A673 (cell line): ENCODE measurements around the gene GSAP. TPM values are rescaled to one million over a fixed set of nuclear protein-coding genes. Genes with fewer than 3 reads are reported as not detected.

Source experiments
- BruUV-seq: library from RNA; stranded (reverse); fragments of 400-500 nt; replicated peaks from 2 replicates; lab custom pipeline; 2021; lab: Mats Ljungman, UMichigan
- CTCF ChIA-PET: fragments of 300-600 bp; sonication (Branson Sonifier 250); formaldehyde crosslinking; loops from one replicate; lab custom pipeline; 2022; ENCODE audit warnings: antibody characterized with exemption; lab: Charles Lee
- POLR2A ChIA-PET: fragments of 300-600 bp; sonication (Branson Sonifier 250); formaldehyde crosslinking; loops from one replicate; lab custom pipeline; 2022; ENCODE audit warnings: antibody characterized with exemption; ENCODE audit not compliant: low non-redundant PET; lab: Charles Lee
- DNase-seq: peaks from one replicate; pipeline ENCODE4 v3.0.0-alpha.2; 2015; ENCODE audit warnings: low spot score
- H3K27ac ChIP-seq: fragments of 200-600 bp; sonication (generic); 2 replicates; pipeline ENCODE4 v1.5.1; 2016; ENCODE audit warnings: mixed run types, low read depth, mild to moderate bottlenecking, mixed read lengths, antibody characterized with exemption, low read length; ENCODE audit not compliant: poor library complexity, severe bottlenecking
- H3K27me3 ChIP-seq: fragments of 200-600 bp; sonication (generic); replicated peaks from 2 replicates; pipeline ENCODE4 v1.6.1; 2017; ENCODE audit warnings: mixed run types, low read depth, mild to moderate bottlenecking, mixed read lengths, antibody characterized with exemption, low read length; ENCODE audit not compliant: insufficient read depth, poor library complexity
- H3K36me3 ChIP-seq: fragments of 200-600 bp; sonication (generic); 2 replicates; pipeline ENCODE4 v1.6.1; 2016; ENCODE audit warnings: mixed run types, mild to moderate bottlenecking, mixed read lengths, antibody characterized with exemption, low read length; ENCODE audit not compliant: insufficient read depth, poor library complexity, severe bottlenecking
- H3K4me1 ChIP-seq: fragments of 200-600 bp; sonication (generic); 2 replicates; pipeline ENCODE4 v1.6.1; 2017; ENCODE audit warnings: mixed run types, mild to moderate bottlenecking, mixed read lengths, antibody characterized with exemption, low read length; ENCODE audit not compliant: insufficient read depth, poor library complexity, severe bottlenecking
- H3K4me3 ChIP-seq: fragments of 200-600 bp; sonication (generic); 2 replicates; pipeline ENCODE4 v1.5.1; 2016; ENCODE audit warnings: low read depth, mixed run types, mild to moderate bottlenecking, mixed read lengths, low read length; ENCODE audit not compliant: poor library complexity, severe bottlenecking
- H3K9me3 ChIP-seq: fragments of 200-600 bp; sonication (generic); 2 replicates; pipeline ENCODE4 v1.6.1; 2016; ENCODE audit warnings: mixed run types, low read depth, mild to moderate bottlenecking, mixed read lengths, antibody characterized with exemption, low read length; ENCODE audit not compliant: poor library complexity, severe bottlenecking
- CTCF ChIP-seq: fragments of 300-800, 200-600 bp; sonication (generic); conservative IDR thresholded peaks from 2 replicates; pipeline ENCODE4 v1.5.1; 2017; ENCODE audit warnings: low read depth, mild to moderate bottlenecking, antibody characterized with exemption, low read length, moderate library complexity, mixed read lengths
- EZH2 ChIP-seq: fragments of 200-600 bp; sonication (generic); IDR thresholded peaks from 2 replicates; pipeline ENCODE4 v1.6.1; 2017; ENCODE audit warnings: borderline replicate concordance, low read depth, mild to moderate bottlenecking, mixed read lengths, antibody characterized with exemption, low read length; ENCODE audit not compliant: poor library complexity, severe bottlenecking
- intact Hi-C: fragments of 100-400 bp; cut with micrococcal nuclease; formaldehyde crosslinking; loops from one replicate; pipeline ENCODE4 v1.10.0; 2022; ENCODE audit not compliant: unreplicated experiment
- total RNA-seq: library from RNA; stranded (reverse); gene quantifications from 2 replicates; pipeline ENCODE4 v1.2.3, GENCODE V29; 2021

The GSAP gene
- total RNA-seq, 1 experiment from 2014 or later: 0.15 TPM

- POLR2A ChIA-PET: no interaction called here
- no peak overlapping the region for H3K4me3 ChIP-seq
- no peak for DNase-seq
- BruUV-seq: no TSS peak
- no peaks in the 10 kb centered on the region for H3K4me1 ChIP-seq
- H3K9me3 ChIP-seq: no peaks in the 10 kb centered on the region
- intact Hi-C loops: no loop called here
- no peaks in the 10 kb centered on the region for H3K36me3 ChIP-seq
- H3K27me3 ChIP-seq: no peaks in the 10 kb centered on the region
- TF ChIP-seq EZH2 (no peak), CTCF (no peak)
- no peak overlapping the region for H3K27ac ChIP-seq
- CTCF ChIA-PET: no interaction called here
Measured at GRCh38 chr7:77401002-77401401, 15.1 kb downstream of the GSAP start.

- H3K4me1 ChIP-seq: no peaks in the 10 kb centered on the region
- ChIA-PET POLR2A (no interaction called here), CTCF (no interaction called here)
- no peak for TF ChIP-seq CTCF
- no peak for TF ChIP-seq EZH2
- no peak for DNase-seq
- no TSS peak for BruUV-seq
- H3K27me3 ChIP-seq: no peaks in the 10 kb centered on the region
- intact Hi-C loops: no loop called here
- H3K9me3 ChIP-seq: no peaks in the 10 kb centered on the region
- no peak overlapping the region for H3K4me3 ChIP-seq
- H3K27ac ChIP-seq: no peak overlapping the region
- no peaks in the 10 kb centered on the region for H3K36me3 ChIP-seq
Measured at GRCh38 chr7:77399816-77400215, 16.3 kb downstream of the GSAP start.

GRCh38 chr7:77396894-77397547, 19.1 kb downstream of the GSAP start:
- POLR2A ChIA-PET: no interaction called here
- no peaks in the 10 kb centered on the region for H3K4me1 ChIP-seq

More at GRCh38 chr7:77396894-77397547, 19.1 kb downstream of the GSAP start:
- intact Hi-C loops: no loop called here
- no peaks in the 10 kb centered on the region for H3K36me3 ChIP-seq
- H3K27me3 ChIP-seq: no peaks in the 10 kb centered on the region
- no peaks in the 10 kb centered on the region for H3K9me3 ChIP-seq
- H3K27ac ChIP-seq: no peak overlapping the region
- CTCF ChIA-PET: no interaction called here
- H3K4me3 ChIP-seq: no peak overlapping the region
- no peak for DNase-seq
- BruUV-seq: no TSS peak
- TF ChIP-seq EZH2 (no peak), CTCF (no peak)
